ENCODE results near the gene ZNF426. TPM values are rescaled to one million over a fixed set of nuclear protein-coding genes. Genes with fewer than 3 reads are reported as not detected.
"Not testable (repeated sequence)": the region's sequence is repeated elsewhere in the genome, so short reads cannot be mapped to it uniquely, and the experiment has no call there.

Gene ZNF426
- total RNA-seq, 1 donor from 2014 or later = 31.1 TPM

DNA sequence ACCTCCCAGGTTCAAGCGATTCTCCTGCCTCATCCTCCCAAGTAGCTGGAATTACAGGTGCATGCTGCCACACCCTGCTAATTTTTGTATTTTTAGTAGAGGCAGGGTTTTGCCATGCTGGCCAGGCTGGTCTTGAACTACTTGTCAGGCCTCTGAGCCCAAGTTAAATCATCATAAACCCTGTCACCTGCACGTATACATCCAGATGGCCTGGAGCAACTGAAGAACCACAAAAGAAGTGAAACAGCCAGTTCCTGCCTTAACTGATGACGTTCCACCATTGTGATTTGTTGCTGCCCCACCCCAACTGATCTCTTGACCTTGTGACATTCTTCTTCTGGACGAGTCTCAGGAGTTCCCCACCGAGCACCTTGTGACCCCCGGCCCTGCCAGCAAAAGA, 756 bp upstream of the ZNF426 start:
- Mint-ChIP-seq H3K36me3 (ENCODE audit: low read depth, unreplicated experiment) (peaks cover 44% of the 10 kb centered on the region), H3K4me1 (ENCODE audit: unreplicated experiment) (peaks cover 20% of the 10 kb centered on the region), H3K4me3 (ENCODE audit: unreplicated experiment) (peak overlapping the region; percentile 99), H3K9me3 (ENCODE audit: unreplicated experiment) (peaks cover 29% of the 10 kb centered on the region), H3K27ac (ENCODE audit: unreplicated experiment) (peak overlapping the region; percentile 100), H3K27me3 (ENCODE audit: unreplicated experiment) (peaks cover 17% of the 10 kb centered on the region)
- DNase-seq (ENCODE audit: low spot score) = not testable (repeated sequence)

DNA sequence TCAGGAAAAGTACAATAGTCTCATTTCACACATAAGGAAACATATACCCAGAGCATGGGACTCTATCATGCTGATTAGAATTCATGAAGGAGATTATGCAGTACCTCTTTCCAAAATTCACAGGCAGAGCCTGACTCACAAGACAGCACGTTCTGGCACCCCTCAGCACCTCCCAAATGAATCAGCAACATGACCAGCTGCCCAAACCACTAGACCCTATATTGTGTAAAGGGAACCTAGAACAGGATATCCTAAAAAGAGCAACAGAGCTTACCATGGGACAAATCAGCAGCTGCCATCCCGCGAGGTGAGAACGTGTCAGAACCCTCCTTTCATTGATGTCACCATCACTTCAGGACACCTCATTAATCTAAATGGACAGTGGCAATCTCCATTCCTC, 2.5 kb downstream of the ZNF426 start:
- no peak for DNase-seq (ENCODE audit: low spot score)
- Mint-ChIP-seq H3K4me1 (ENCODE audit: unreplicated experiment) (peaks cover 20% of the 10 kb centered on the region), H3K36me3 (ENCODE audit: low read depth, unreplicated experiment) (peaks cover 71% of the 10 kb centered on the region), H3K27me3 (ENCODE audit: unreplicated experiment) (peaks cover 22% of the 10 kb centered on the region), H3K27ac (ENCODE audit: unreplicated experiment) (no peak overlapping the region), H3K9me3 (ENCODE audit: unreplicated experiment) (peaks cover 56% of the 10 kb centered on the region), H3K4me3 (ENCODE audit: unreplicated experiment) (peak overlapping the region; percentile 65)
- TF ChIP-seq, protein P1, sequence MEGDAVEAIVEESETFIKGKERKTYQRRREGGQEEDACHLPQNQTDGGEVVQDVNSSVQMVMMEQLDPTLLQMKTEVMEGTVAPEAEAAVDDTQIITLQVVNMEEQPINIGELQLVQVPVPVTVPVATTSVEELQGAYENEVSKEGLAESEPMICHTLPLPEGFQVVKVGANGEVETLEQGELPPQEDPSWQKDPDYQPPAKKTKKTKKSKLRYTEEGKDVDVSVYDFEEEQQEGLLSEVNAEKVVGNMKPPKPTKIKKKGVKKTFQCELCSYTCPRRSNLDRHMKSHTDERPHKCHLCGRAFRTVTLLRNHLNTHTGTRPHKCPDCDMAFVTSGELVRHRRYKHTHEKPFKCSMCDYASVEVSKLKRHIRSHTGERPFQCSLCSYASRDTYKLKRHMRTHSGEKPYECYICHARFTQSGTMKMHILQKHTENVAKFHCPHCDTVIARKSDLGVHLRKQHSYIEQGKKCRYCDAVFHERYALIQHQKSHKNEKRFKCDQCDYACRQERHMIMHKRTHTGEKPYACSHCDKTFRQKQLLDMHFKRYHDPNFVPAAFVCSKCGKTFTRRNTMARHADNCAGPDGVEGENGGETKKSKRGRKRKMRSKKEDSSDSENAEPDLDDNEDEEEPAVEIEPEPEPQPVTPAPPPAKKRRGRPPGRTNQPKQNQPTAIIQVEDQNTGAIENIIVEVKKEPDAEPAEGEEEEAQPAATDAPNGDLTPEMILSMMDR (IDR thresholded peaks at IDR 0.05; ENCODE audit: unreplicated experiment) = no peak

DNA sequence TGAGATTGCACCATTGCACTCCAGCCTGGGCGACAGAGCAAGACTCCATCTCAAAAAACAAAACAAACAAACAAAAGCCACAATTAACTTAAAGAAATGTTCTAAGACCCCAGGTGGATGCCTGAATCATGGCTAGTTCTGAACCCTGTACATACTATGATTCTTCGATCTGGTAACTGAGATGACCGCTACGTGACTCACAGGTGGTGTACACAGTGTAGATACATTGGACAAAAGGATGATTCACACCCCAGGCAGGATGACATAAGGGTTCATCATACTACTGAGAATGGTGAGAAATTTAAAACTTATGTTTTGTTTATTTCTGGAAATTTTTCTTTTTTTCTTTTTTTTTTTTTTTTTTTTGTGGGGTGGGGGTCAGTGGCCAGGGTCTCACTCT, 6.5 kb downstream of the ZNF426 start:
- H3K9me3 Mint-ChIP-seq (ENCODE audit: unreplicated experiment) = peaks cover 82% of the 10 kb centered on the region
- TF ChIP-seq, protein P1 (IDR thresholded peaks at IDR 0.05; ENCODE audit: unreplicated experiment) = no peak
- DNase-seq (ENCODE audit: low spot score) = no peak
- peak overlapping the region; percentile 88 for H3K4me3 Mint-ChIP-seq (ENCODE audit: unreplicated experiment)
- no peaks in the 10 kb centered on the region for H3K4me1 Mint-ChIP-seq (ENCODE audit: unreplicated experiment)
- peaks cover 91% of the 10 kb centered on the region for H3K36me3 Mint-ChIP-seq (ENCODE audit: low read depth, unreplicated experiment)
- peaks cover 13% of the 10 kb centered on the region for H3K27me3 Mint-ChIP-seq (ENCODE audit: unreplicated experiment)
- no peak overlapping the region for H3K27ac Mint-ChIP-seq (ENCODE audit: unreplicated experiment)

DNA sequence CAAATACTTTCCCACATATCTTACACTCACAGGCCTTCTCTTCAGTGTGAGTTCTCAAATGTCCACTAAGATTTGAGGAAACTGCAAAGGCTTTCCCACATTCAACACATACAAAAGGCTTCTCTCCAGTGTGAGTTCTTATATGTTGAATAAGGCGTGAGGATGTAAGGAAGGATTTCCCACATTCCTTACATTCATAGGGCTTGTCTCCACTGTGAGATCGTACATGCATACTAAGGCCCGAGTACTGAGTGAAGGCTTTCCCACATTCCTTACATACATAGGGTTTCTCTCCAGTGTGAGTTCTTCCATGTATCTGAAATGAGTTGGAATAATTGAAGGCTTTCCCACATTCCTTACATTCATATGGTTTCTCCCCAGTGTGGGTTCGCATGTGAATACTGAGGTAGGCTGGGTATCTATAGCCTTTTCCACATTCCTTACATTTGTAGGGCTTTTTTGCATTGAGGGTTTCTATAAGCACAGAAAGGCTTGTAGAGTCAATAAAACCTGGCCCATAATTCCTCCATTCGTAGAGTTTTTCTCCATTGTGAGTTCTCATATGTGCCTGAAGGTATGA, 9.6 kb downstream of the ZNF426 start:
- H3K36me3 Mint-ChIP-seq (ENCODE audit: low read depth, unreplicated experiment) = peaks cover 94% of the 10 kb centered on the region
- no peak overlapping the region for H3K27ac Mint-ChIP-seq (ENCODE audit: unreplicated experiment)
- no peaks in the 10 kb centered on the region for H3K4me1 Mint-ChIP-seq (ENCODE audit: unreplicated experiment)
- peak overlapping the region; percentile 86 for H3K4me3 Mint-ChIP-seq (ENCODE audit: unreplicated experiment)
- TF ChIP-seq, protein P1 (IDR thresholded peaks at IDR 0.05; ENCODE audit: unreplicated experiment) = no peak
- peaks cover 90% of the 10 kb centered on the region for H3K9me3 Mint-ChIP-seq (ENCODE audit: unreplicated experiment)
- no peak for DNase-seq (ENCODE audit: low spot score)
- H3K27me3 Mint-ChIP-seq (ENCODE audit: unreplicated experiment) = peaks cover 9% of the 10 kb centered on the region

DNA sequence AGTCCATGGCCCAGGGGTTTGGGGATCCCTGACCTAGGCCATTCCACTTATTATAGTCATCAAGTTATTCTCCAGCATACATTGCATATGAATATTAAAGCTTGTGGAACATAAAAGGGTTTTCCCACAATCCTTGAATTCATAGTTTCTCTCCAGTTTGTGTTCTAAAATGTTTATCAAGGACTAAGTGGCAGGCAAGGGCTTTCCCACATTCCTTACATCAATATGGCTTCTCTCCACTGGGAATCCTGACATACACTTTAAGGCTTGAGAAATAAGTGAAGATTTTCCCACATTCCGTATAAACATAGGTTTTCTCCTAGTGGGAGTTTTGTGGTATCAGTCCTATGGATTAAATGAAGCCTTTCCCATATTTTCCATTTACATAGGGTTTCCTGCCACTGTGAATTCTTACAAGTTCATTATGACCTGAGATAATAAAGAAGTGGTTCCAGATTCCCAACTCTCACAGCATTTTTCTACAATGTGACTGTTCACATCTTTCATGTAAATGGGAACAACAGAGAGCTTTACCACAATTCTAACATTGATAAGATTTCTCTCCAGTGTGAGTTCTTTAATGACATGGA, 14.5 kb downstream of the ZNF426 start:
- no peaks in the 10 kb centered on the region for H3K4me1 Mint-ChIP-seq (ENCODE audit: unreplicated experiment)
- H3K27me3 Mint-ChIP-seq (ENCODE audit: unreplicated experiment) = peaks cover 9% of the 10 kb centered on the region
- peaks cover 65% of the 10 kb centered on the region for H3K9me3 Mint-ChIP-seq (ENCODE audit: unreplicated experiment)
- DNase-seq (ENCODE audit: low spot score) = no peak
- peaks cover 74% of the 10 kb centered on the region for H3K36me3 Mint-ChIP-seq (ENCODE audit: low read depth, unreplicated experiment)
- peak overlapping the region; percentile 73 for H3K4me3 Mint-ChIP-seq (ENCODE audit: unreplicated experiment)
- TF ChIP-seq, protein P1 (IDR thresholded peaks at IDR 0.05; ENCODE audit: unreplicated experiment) = no peak
- H3K27ac Mint-ChIP-seq (ENCODE audit: unreplicated experiment) = no peak overlapping the region
